ENCODE results near the gene SETMAR. TPM values are rescaled to one million over a fixed set of nuclear protein-coding genes. Genes with fewer than 3 reads are reported as not detected.

SETMAR gene
- total and polyA plus RNA-seq, 2 of the 8 experiments (the other 6 are each of a cell fraction or from before 2014, with no cell fraction given): 16.1 to 25.3 TPM

DNA sequence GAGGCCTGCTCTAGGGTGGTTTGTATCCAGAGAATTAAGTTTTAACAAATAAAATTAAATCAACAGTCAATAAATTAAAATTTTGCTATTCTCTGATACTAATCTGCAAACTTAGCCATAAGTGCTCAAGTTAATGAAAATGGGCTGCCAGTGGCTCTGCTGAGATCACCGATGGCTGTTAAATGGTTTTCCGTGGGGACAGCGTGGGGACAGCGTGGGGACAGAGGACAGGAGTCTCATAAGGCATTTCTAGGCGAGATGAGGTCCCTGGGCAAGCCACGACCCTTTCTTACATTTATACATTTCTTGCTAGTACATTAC, 53.0 kb downstream of the SETMAR start:
- Histone ChIP-seq H3K9ac (replicated peaks in 1 of 4; ENCODE audit: extremely low read depth in 1 of 4, low read depth in 3 of 4, low read length in 3 of 4) (no peak overlapping the region), H4K20me1 (replicated peaks in 1 of 2; ENCODE audit: control insufficient read depth in 1 of 2, insufficient read depth in 2 of 2, low read length in 2 of 2) (no peaks in the 10 kb centered on the region), H3K36me3 (ENCODE audit: control insufficient read depth in 2 of 4, insufficient read depth in 4 of 4, low read length in 3 of 4) (no peaks in the 10 kb centered on the region), H4K91ac (replicated peaks; ENCODE audit: insufficient read length, low read length) (no peak overlapping the region), H2AK5ac (ENCODE audit: low read depth, low read length) (no peak overlapping the region), H3K23me2 (ENCODE audit: low read depth, low read length) (no peaks in the 10 kb centered on the region), H2AFZ (ENCODE audit: low read length) (no peak overlapping the region), H4K8ac (ENCODE audit: extremely low read depth, insufficient read depth, low read length) (no peak overlapping the region), H2BK12ac (ENCODE audit: low read depth, low read length) (no peak overlapping the region), H3K27ac (ENCODE audit: low read depth, low read length) (no peak overlapping the region), H3K4ac (replicated peaks; ENCODE audit: insufficient read length, low read depth, low read length) (no peak overlapping the region), H4K5ac (ENCODE audit: insufficient read length, low read depth, low read length) (no peak overlapping the region), H3K56ac (replicated peaks; ENCODE audit: insufficient read length, low read depth, low read length) (no peak overlapping the region), H2BK120ac (replicated peaks; ENCODE audit: low read depth, low read length) (no peak overlapping the region), H3K79me1 (ENCODE audit: low read depth, low read length) (no peaks in the 10 kb centered on the region), H3K4me2 (ENCODE audit: insufficient read depth in 1 of 2, low read depth in 2 of 2, low read length in 2 of 2) (no peak overlapping the region), H2BK15ac (ENCODE audit: low read length) (no peak overlapping the region), H3K79me2 (ENCODE audit: control insufficient read depth in 1 of 2, insufficient read depth in 2 of 2, low read length in 2 of 2) (no peaks in the 10 kb centered on the region), H3K4me1 (replicated peaks in 1 of 4; ENCODE audit: control insufficient read depth in 3 of 4, insufficient read depth in 4 of 4, low read length in 3 of 4) (no peaks in the 10 kb centered on the region), H3K4me3 (ENCODE audit: extremely low read depth in 1 of 4, insufficient read depth in 2 of 4, low read depth in 3 of 4, low read length in 4 of 4) (no peak overlapping the region), H3K14ac (ENCODE audit: insufficient read length) (no peak overlapping the region), H3K27me3 (replicated peaks in 1 of 4; ENCODE audit: control insufficient read depth in 3 of 4, extremely low read depth in 1 of 4, insufficient read depth in 3 of 4, low read length in 3 of 4) (no peaks in the 10 kb centered on the region), H3K18ac (ENCODE audit: extremely low read depth, low read length) (no peak overlapping the region), H2BK20ac (ENCODE audit: low read length) (no peak overlapping the region), H2BK5ac (ENCODE audit: low read depth, low read length) (no peak overlapping the region), H3K23ac (ENCODE audit: insufficient read length) (no peak overlapping the region), H3K9me3 (ENCODE audit: insufficient read depth in 2 of 2, low read depth in 1 of 2, low read length in 1 of 2) (no peaks in the 10 kb centered on the region)
- WGBS, 2 experiments (ENCODE audit: extremely low coverage in 1 of 2, insufficient coverage in 1 of 2, insufficient read length in 1 of 2, insufficient replicate concordance in 2 of 2, low coverage in 1 of 2, low lambda C conversion rate in 2 of 2, missing lambda C conversion rate in 1 of 2): 89% methylated on average over 6 of the region's 6 CpGs; no CpG with 5 or more reads in 1 of the 2 experiments
- no peak for FAIRE-seq
- TF ChIP-seq JUN (IDR thresholded peaks at IDR 0.05; ENCODE audit: low read depth, low read length) (no peak), ZNF274 (IDR thresholded peaks at IDR 0.05; ENCODE audit: borderline replicate concordance, extremely low read depth, low read length) (no peak), KDM1A (IDR thresholded peaks at IDR 0.05; ENCODE audit: borderline replicate concordance, low read length) (no peak), HDAC2 (IDR thresholded peaks at IDR 0.05; ENCODE audit: borderline replicate concordance in 1 of 2, low read depth in 2 of 2, low read length in 2 of 2) (no peak), SRF (IDR thresholded peaks at IDR 0.05; ENCODE audit: low read depth, low read length) (no peak)
- CTCF ChIA-PET (ENCODE audit: partially characterized antibody): interaction anchor here (1.3 kb wide), 1 partner anchor 211 kb away, joined by 4 read pairs; no protein-coding TSS in a partner anchor
- POLR2A ChIA-PET (ENCODE audit: partially characterized antibody): interaction anchor here (0.6 kb wide), 1 partner anchor 227 kb away, joined by 3 read pairs; no protein-coding TSS in a partner anchor
- no peak for DNase-seq (ENCODE audit: low read depth in 1 of 2, low spot score in 2 of 2)
